ENCODE measurements around the gene ZAR1. TPM values are rescaled to one million over a fixed set of nuclear protein-coding genes. Genes with fewer than 3 reads are reported as not detected.

Gene ZAR1
- total RNA-seq, 2 experiments from 2014 or later = not detected

Other genes with a start within 250 kb of the ZAR1 start
- 1 to 10 TPM; 2.0 to 3.0 TPM for gene TEC, start 220.4 kb upstream of the ZAR1 start, total RNA-seq
- 10 to 100 TPM; 55.3 to 61.6 TPM for gene SLAIN2, start 148.7 kb upstream of the ZAR1 start, total RNA-seq
- not detected for gene SLC10A4, start 6.9 kb upstream of the ZAR1 start, total RNA-seq